Pancreas (tissue), 10 donors: ENCODE results near the gene ZNF135. TPM values are rescaled to one million over a fixed set of nuclear protein-coding genes. Genes with fewer than 3 reads are reported as not detected.

ENCODE experiments used
- ATAC-seq, 4 donors: fragments of 200-7000 bp; cut with Tn5 transposase; one replicate each; pipeline versions ENCODE4 v1.8.0 to v1.9.1; 2020; ENCODE audit warnings: mild to moderate bottlenecking in 4 of 4, moderate library complexity in 4 of 4
- DNase-seq, 6 donors: peaks; one replicate each; pipeline ENCODE4 v3.0.0-alpha.2; 2020
- FAIRE-seq: peaks from 2 replicates; lab custom pipeline; 2012; peaks lifted over from hg19 to GRCh38; lab: Jason Lieb, UNC
- H3K27ac ChIP-seq, 4 donors: fragments of 200-600 bp; sonication (generic); 1 replicate in 3 of 4; 2 replicates in 1 of 4; pipeline versions ENCODE4 v1.5.0 to v1.8.0; 2020
- H3K27me3 ChIP-seq, 4 donors: fragments of 200-600 bp; one replicate each; pipeline ENCODE4 v1.8.0; 2021
- H3K36me3 ChIP-seq, 3 donors: fragments of 200-600 bp; sonication (generic) in 1 of 3; one replicate each; pipeline versions ENCODE4 v1.5.0 to v1.8.0; 2020 to 2021
- H3K4me1 ChIP-seq, 3 donors: fragments of 200-600 bp; one replicate each; pipeline ENCODE4 v1.8.0; 2021
- H3K4me3 ChIP-seq, 4 donors: fragments of 200-600 bp; sonication (generic) in 2 of 4; one replicate each; pipeline versions ENCODE4 v1.5.0 to v1.8.0; 2020 to 2021
- H3K9me3 ChIP-seq, 4 donors: fragments of 200-600 bp; one replicate each; pipeline ENCODE4 v1.8.0; 2021
- CTCF ChIP-seq, 4 donors: fragments of 200-600 bp; sonication (generic) in 3 of 4; IDR thresholded peaks; one replicate each; pipeline versions ENCODE4 v1.5.0 to v1.8.0; 2021; ENCODE audit warnings: antibody characterized with exemption in 4 of 4
- WGBS, 2 donors: extraction: QIAGEN DNeasy Blood & Tissue Kit; methylation state at CpG; one replicate each; pipeline ENCODE4 v1.1.7; 2013; 5-methylcytosine and 5-hydroxymethylcytosine counted together
- intact Hi-C, 3 donors: fragments of 100-400 bp; cut with DNase I; formaldehyde crosslinking; loops; one replicate each; pipeline versions ENCODE4 v1.11.1 to v1.14.2; 2022
- polyA plus RNA-seq, 2 donors: library from polyadenylated mRNA; stranded (reverse); fragments of 200-250 nt; gene quantifications; one replicate each; pipeline ENCODE4 v1.2.3, GENCODE V29; 2013
- total RNA-seq, 6 donors: library from RNA; stranded (reverse); fragmentation: NEBNext Ultra II Directional in 4 of 6; extraction: Animal tissue kit (Norgen Biotek cat#: 25700) in 4 of 6; gene quantifications; one replicate each; pipeline versions ENCODE4 v1.2.1 to v1.2.4, GENCODE V29; 2021 to 2023
- donor health status: healthy with polysubstance abuse.
- donor health status: DM: no; HTN: no; CAD: no; lungs with moderate emphysema.
- donor health status: DM: no; HTN: no; CAD: no.
- donor health status: control.
- donor health status: control.
- donor health status: Bipolar disorder and iron deficiency.
- donor health status: DM: yes; HTN: yes; CAD: no.
- donor health status: DM: no; HTN: no; CAD: no.
- donor health status: DM: no; HTN: no; CAD: no.
- donor health status: DM: yes; HTN: yes; CAD: no.

Gene ZNF135
- total and polyA plus RNA-seq, 8 donors: 1.1 to 11.6 (median 2.2) TPM

- DNase-seq (no peak), ATAC-seq (no peak), FAIRE-seq (no peak)
- no peaks in the 10 kb centered on the region for H3K27me3 ChIP-seq
- no peak overlapping the region for H3K27ac ChIP-seq
- no peaks in the 10 kb centered on the region for H3K9me3 ChIP-seq
- TF ChIP-seq CTCF (IDR thresholded peaks at IDR 0.05): no peak
- H3K4me3 ChIP-seq: no peak overlapping the region
- 8 to 20% methylated on average over 8 of the region's 8 CpGs for WGBS, 2 donors
- intact Hi-C loops: no loop called here
- no peaks in the 10 kb centered on the region for H3K4me1 ChIP-seq
- H3K36me3 ChIP-seq: no peaks in the 10 kb centered on the region
Observed at GRCh38 chr19:58038688-58039204, 20.3 kb upstream of the ZNF135 start.

DNA sequence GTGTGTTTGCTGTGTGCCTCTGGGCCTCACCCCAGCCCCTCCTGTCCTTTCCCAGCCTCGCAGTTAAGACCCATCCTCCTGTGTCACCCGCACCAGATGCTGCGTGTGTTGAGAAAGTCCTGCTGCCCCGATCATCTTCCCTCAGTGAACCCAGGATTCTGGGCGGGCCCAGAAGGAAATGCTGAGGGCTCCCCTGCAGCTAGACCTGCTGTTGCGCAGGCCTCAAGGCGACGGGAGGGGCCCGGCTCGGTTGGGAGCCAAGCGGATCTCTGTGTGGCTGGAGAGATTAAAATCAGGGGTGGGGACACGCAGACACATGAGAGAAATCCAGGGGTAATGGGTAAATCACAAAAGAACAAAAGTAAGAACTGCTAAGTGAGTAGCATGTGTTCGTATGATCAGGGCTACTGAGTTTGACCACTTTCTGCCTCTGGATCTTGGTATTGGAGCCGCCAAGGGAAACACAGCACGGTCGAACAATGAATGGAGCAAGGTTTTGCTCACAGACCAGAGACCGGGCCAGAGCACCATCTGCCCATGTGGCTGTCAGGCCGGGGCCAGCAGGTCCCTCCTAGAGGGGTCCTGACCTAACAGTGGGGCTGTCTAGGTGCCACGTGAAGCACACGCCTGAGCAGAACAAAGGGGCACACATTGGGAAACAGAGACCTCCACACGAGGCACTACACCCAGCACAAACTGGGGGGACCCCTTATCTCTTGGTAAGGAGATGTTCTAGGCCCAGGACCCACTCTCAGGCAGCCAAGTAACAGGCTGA, 18.1 kb upstream of the ZNF135 start:
- WGBS, 2 donors: 68 to 82% methylated on average over 21 of the region's 21 CpGs
- intact Hi-C loops: no loop called here
- no peak for FAIRE-seq
- TF ChIP-seq CTCF (IDR thresholded peaks at IDR 0.05): no peak
- no peak overlapping the region for H3K27ac ChIP-seq
- ATAC-seq: no peak
- no peak for DNase-seq
- no peak overlapping the region for H3K4me3 ChIP-seq
- H3K9me3 ChIP-seq: no peaks in the 10 kb centered on the region
- H3K4me1 ChIP-seq: no peaks in the 10 kb centered on the region
- H3K27me3 ChIP-seq: no peaks in the 10 kb centered on the region
- H3K36me3 ChIP-seq: no peaks in the 10 kb centered on the region

GRCh38 chr19:58042495-58043340, 16.4 kb upstream of the ZNF135 start:
- Histone ChIP-seq H3K9me3 (no peaks in the 10 kb centered on the region), H3K36me3 (no peaks in the 10 kb centered on the region), H3K27ac (no peak overlapping the region), H3K4me3 (no peak overlapping the region), H3K27me3 (no peaks in the 10 kb centered on the region), H3K4me1 (no peaks in the 10 kb centered on the region)
- peak in 2 of 4 donors; percentile 28 to 38 for ATAC-seq
- WGBS, 2 donors: 34% methylated on average over 53 to 54 of the region's 54 CpGs
- no peak for DNase-seq
- intact Hi-C loops: no loop called here
- TF ChIP-seq CTCF (IDR thresholded peaks at IDR 0.05): no peak
- no peak for FAIRE-seq

DNA sequence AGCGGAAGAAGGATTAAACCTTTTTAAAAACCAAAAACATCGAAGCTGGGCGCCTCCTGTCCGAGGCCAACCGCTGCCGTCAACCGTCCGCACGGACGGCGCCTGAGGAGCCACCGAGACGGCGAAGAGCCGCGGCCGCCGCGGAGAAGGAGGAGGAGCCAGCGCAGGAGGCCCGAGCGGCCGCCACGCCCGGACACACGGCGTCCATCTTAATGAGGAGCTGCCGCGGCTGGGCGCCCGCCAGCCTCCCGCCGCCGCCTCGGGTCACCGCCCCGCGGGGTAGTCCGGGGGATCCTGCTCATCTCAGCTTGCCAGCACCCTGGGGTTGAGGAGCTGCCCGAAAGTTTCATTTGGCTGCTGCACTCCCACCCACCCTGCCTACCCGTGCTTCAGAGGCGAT, 14.7 kb upstream of the ZNF135 start:
- ATAC-seq (no peak), FAIRE-seq (no peak), DNase-seq (no peak)
- no peak overlapping the region for H3K27ac ChIP-seq
- no peaks in the 10 kb centered on the region for H3K9me3 ChIP-seq
- TF ChIP-seq CTCF (IDR thresholded peaks at IDR 0.05): no peak
- H3K4me1 ChIP-seq: no peaks in the 10 kb centered on the region
- H3K27me3 ChIP-seq: no peaks in the 10 kb centered on the region
- WGBS, 2 donors: 49 to 71% methylated on average over 11 to 41 of the region's 42 CpGs
- H3K36me3 ChIP-seq: no peaks in the 10 kb centered on the region
- no peak overlapping the region for H3K4me3 ChIP-seq
- intact Hi-C loops: no loop called here
